Spleen (tissue), 7 donors: ENCODE data around the gene SSTR5.

Experiments used
- CTCF ChIP-seq, 11 experiments: fragments of 200-600 bp in 7 of 11; fragments of 450-650 bp in 4 of 11; sonication (generic) in 4 of 11; IDR thresholded peaks in 8 of 11; conservative IDR thresholded peaks in 3 of 11; 1 replicate in 7 of 11; 2 replicates in 4 of 11; pipeline versions ENCODE4 v1.4.0 to v1.8.0; 2016 to 2021; ENCODE audit warnings: antibody characterized with exemption in 11 of 11, inconsistent platforms in 4 of 11, mild to moderate bottlenecking in 1 of 11
- POLR2A ChIP-seq, 3 donors: fragments of 450-650 bp; IDR thresholded peaks; one replicate each; pipeline ENCODE4 v1.5.1; 2017; ENCODE audit warnings: antibody characterized with exemption in 3 of 3, mild to moderate bottlenecking in 1 of 3
- POLR2AphosphoS5 ChIP-seq, 3 donors: sonication (generic); formaldehyde crosslinking; IDR thresholded peaks; one replicate each; pipeline ENCODE4 v1.5.1; 2017; ENCODE audit warnings: antibody characterized with exemption in 3 of 3
- donor health status: DM: no; HTN: no; CAD: no; lungs with moderate emphysema.
- donor health status: DM: no; HTN: no; CAD: no.
- donor health status: DM: no; HTN: no; CAD: no.

DNA sequence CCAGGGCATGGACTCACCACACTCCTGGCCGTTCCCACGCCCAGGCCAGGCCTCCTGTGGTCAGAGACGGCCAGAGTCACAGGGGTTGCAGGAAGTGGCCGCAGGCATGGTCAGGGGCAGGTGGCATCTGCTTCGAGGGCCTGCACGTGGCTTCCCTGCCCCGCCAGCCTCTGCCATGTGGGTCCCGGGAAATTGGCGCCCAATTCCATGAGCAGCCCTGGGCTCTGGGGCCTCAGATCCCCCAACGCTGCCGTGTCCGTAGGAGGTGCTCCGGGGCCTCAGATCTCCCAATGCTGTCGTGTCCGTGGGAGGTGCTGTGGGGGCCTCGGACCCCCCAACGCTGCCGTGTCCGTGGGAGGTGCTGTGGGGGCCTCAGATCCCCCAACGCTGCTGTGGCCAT, 9.7 kb upstream of the SSTR5 start:
- TF ChIP-seq POLR2A (IDR thresholded peaks at IDR 0.05) (no peak), CTCF (IDR thresholded peaks at IDR 0.05 in 8 of 11, conservative IDR thresholded peaks at IDR 0.05 in 3 of 11) (no peak), POLR2AphosphoS5 (IDR thresholded peaks at IDR 0.05) (no peak)
